HepG2 (cell line): ENCODE measurements around the gene WFDC13. TPM values are rescaled to one million over a fixed set of nuclear protein-coding genes. Genes with fewer than 3 reads are reported as not detected.
"Not testable (repeated sequence)": the region's sequence is repeated elsewhere in the genome, so short reads cannot be mapped to it uniquely, and the experiment has no call there.

ENCODE experiments used
- ATAC-seq: fragments of 200-7000 bp; cut with Tn5 transposase; 3 replicates; pipeline ENCODE4 v1.9.1; 2020; ENCODE audit warnings: mild to moderate bottlenecking, moderate library complexity
- BruUV-seq: library from RNA; stranded (reverse); fragments of 400-500 nt; replicated peaks from 2 replicates; lab custom pipeline; 2021; lab: Mats Ljungman, UMichigan
- CTCF ChIA-PET: fragments of 300-600 bp; formaldehyde crosslinking; extraction: SDS; loops from one replicate; lab custom pipeline; 2021; ENCODE audit warnings: low total read pairs, inconsistent platforms, low intra/inter-chr PET ratio; lab: Yijun Ruan, JAX
- POLR2A ChIA-PET: fragments of 350-600 bp; sonication (Branson Sonifier 250); formaldehyde crosslinking; loops from one replicate; lab custom pipeline; 2020; ENCODE audit warnings: antibody characterized with exemption, inconsistent platforms; lab: Yijun Ruan, JAX
- DNase-seq: peaks from one replicate; pipeline ENCODE4 v3.0.0-alpha.2; 2015; ENCODE audit warnings: low spot score
- FAIRE-seq: peaks from 3 replicates; lab custom pipeline; 2011; peaks lifted over from hg19 to GRCh38; lab: Jason Lieb, UNC
- H2AFZ ChIP-seq: one replicate; pipeline ENCODE4 v1.6.1; 2011; ENCODE audit warnings: low read length, inconsistent platforms
- H3K27ac ChIP-seq: fragments of 300-600 bp; 3 replicates; pipeline ENCODE4 v1.8.0; 2011; ENCODE audit warnings: mixed run types, mild to moderate bottlenecking, mixed read lengths, low read length, inconsistent platforms; ENCODE audit not compliant: insufficient read depth; ENCODE audit errors: extremely low read length
- H3K27me3 ChIP-seq, 2 experiments: fragments of 200-600 bp in 1 of 2; 2 replicates in 1 of 2; 3 replicates in 1 of 2; pipeline versions ENCODE4 v1.6.0 to v1.8.0; 2011; ENCODE audit warnings: low read length in 2 of 2, mild to moderate bottlenecking in 2 of 2, moderate library complexity in 2 of 2, inconsistent platforms in 1 of 2; ENCODE audit not compliant: insufficient read depth in 2 of 2, control insufficient read depth in 1 of 2
- H3K36me3 ChIP-seq, 2 experiments: fragments of 200-600 bp in 1 of 2; replicated peaks in 1 of 2; 2 replicates in 1 of 2; 3 replicates in 1 of 2; pipeline versions ENCODE4 v1.5.1 to v1.8.0; 2011; ENCODE audit warnings: low read length in 2 of 2, inconsistent platforms in 1 of 2; ENCODE audit not compliant: insufficient read depth in 2 of 2, control insufficient read depth in 1 of 2
- H3K4me1 ChIP-seq: 2 replicates; pipeline ENCODE4 v1.5.1; 2012; ENCODE audit warnings: low read length, inconsistent platforms; ENCODE audit not compliant: insufficient read depth
- H3K4me2 ChIP-seq: 2 replicates; pipeline ENCODE4 v1.6.0; 2011; ENCODE audit warnings: low read depth, low read length, inconsistent platforms
- H3K4me3 ChIP-seq, 3 experiments: fragments of 200-600 bp in 1 of 3; sonication (generic), shearing (Covaris generic) in 1 of 3; replicated peaks in 1 of 3; 2 replicates each; pipeline ENCODE4 v1.5.1; 2011 to 2016; ENCODE audit warnings: low read length in 3 of 3, inconsistent platforms in 2 of 3, low read depth in 2 of 3, mild to moderate bottlenecking in 2 of 3, control low read depth in 1 of 3, mixed read lengths in 1 of 3; ENCODE audit not compliant: insufficient read depth in 1 of 3
- H3K79me2 ChIP-seq: one replicate; pipeline ENCODE4 v1.6.1; 2011; ENCODE audit warnings: low read length, inconsistent platforms; ENCODE audit not compliant: insufficient read depth
- H3K9ac ChIP-seq: 2 replicates; pipeline ENCODE4 v1.6.0; 2011; ENCODE audit warnings: mild to moderate bottlenecking, low read depth, low read length, inconsistent platforms; ENCODE audit not compliant: insufficient read depth
- H3K9me3 ChIP-seq: 2 replicates; pipeline ENCODE4 v1.5.1; 2012; ENCODE audit warnings: mild to moderate bottlenecking, low read length
- H4K20me1 ChIP-seq: 2 replicates; pipeline ENCODE4 v1.6.0; 2011; ENCODE audit warnings: inconsistent platforms, mild to moderate bottlenecking, low read length, moderate library complexity; ENCODE audit not compliant: insufficient read depth
- ATAD3A ChIP-seq: sonication (generic); formaldehyde crosslinking; IDR thresholded peaks from 2 replicates; pipeline ENCODE4 v1.4.0; 2020; ENCODE audit warnings: missing genetic modification reagents
- CBX5 ChIP-seq: sonication (generic); formaldehyde crosslinking; IDR thresholded peaks from 2 replicates; pipeline ENCODE4 v1.4.0; 2020; ENCODE audit warnings: missing genetic modification reagents, borderline replicate concordance
- KLF9 ChIP-seq: IDR thresholded peaks from 2 replicates; pipeline ENCODE4 v1.6.1; 2016; ENCODE audit warnings: low read depth
- NCOA2 ChIP-seq: sonication (generic); formaldehyde crosslinking; IDR thresholded peaks from 2 replicates; pipeline ENCODE4 v1.8.0; 2022; ENCODE audit warnings: inconsistent platforms
- in situ Hi-C: cut with HindIII; loops from 2 replicates; pipeline ENCODE4 v1.10.0; 2017; ENCODE audit warnings: low pct_unique_long_range_greater_than_20kb; ENCODE audit not compliant: extremely low pct_ligation_motif_present
- intact Hi-C: fragments of 100-400 bp; cut with micrococcal nuclease; formaldehyde crosslinking; loops from one replicate; pipeline ENCODE4 v1.10.0; 2022; ENCODE audit not compliant: unreplicated experiment
- polyA plus RNA-seq, 8 experiments: library from polyadenylated mRNA; depleted of rRNA in 3 of 8; stranded (reverse) in 7 of 8; unstranded in 1 of 8; fragments of >200 nt; fragmentation: Illumina TruSeq in 4 of 8; extraction: Trizol in 4 of 8; gene quantifications; 2 replicates each; pipeline versions ENCODE4 v1.2.1 to v1.2.3, GENCODE V29; 2011 to 2016; ENCODE audit warnings: low read depth in 4 of 8, missing spikeins in 1 of 8, mixed read lengths in 1 of 8; ENCODE audit not compliant: insufficient read depth in 1 of 8
- total RNA-seq, 5 experiments: library from RNA; depleted of rRNA; stranded (reverse); fragments of >200 nt; fragmentation: Illumina TruSeq; extraction: Trizol; gene quantifications; 2 replicates each; pipeline ENCODE4 v1.2.3, GENCODE V29; 2016; ENCODE audit warnings: low read depth in 1 of 5
- TF ChIP-seq, protein P1 (sequence below): sonication (generic); formaldehyde crosslinking; IDR thresholded peaks from 2 replicates; pipeline ENCODE4 v1.5.0; 2020; ENCODE audit warnings: mild to moderate bottlenecking, missing genetic modification reagents
- TF ChIP-seq, protein P2 (sequence below): sonication (generic); formaldehyde crosslinking; IDR thresholded peaks from 2 replicates; pipeline ENCODE4 v1.5.0; 2020; ENCODE audit warnings: mild to moderate bottlenecking, missing genetic modification reagents
- TF ChIP-seq, protein P3 (sequence below): sonication (generic); formaldehyde crosslinking; IDR thresholded peaks from 2 replicates; pipeline ENCODE4 v1.4.0; 2020; ENCODE audit warnings: missing genetic modification reagents

Gene WFDC13
- total and polyA plus RNA-seq, 2 of the 13 experiments (the other 11 are each of a cell fraction or from before 2014, with no cell fraction given) = not detected

DNA sequence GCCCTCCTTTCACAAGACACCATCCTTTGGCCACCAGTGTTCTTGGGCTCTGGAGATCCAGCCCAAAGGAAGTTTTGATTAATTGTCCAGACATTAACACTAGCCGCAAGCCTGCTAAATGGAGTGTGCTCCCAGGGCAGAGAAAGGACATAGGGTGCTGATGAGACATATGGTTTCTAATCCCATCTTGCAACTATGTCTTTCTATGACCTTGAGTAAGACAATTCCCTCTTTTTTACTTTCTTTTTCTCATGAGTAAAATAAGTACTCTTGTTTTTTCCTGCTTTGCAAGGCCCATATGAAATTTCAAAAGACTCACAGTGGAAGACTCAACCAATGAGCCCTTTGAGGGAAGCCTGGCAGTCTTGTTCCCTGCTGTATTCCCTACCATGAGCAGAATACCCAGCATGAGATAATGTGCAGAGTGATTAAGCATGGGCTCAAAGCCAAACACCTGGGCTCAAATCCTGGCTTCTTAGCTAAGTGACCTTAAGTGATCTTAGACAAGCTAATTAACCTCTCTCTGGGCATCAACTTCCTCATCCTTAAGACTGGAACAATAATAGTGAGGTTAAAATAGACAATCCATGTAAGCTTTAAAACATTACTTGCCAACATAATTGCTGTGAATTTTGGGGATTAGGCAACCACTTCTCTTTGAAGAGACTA lies 3.3 kb downstream of the WFDC13 start, which contains the start of gene WFDC10B (continued):
- TF ChIP-seq, protein P1, sequence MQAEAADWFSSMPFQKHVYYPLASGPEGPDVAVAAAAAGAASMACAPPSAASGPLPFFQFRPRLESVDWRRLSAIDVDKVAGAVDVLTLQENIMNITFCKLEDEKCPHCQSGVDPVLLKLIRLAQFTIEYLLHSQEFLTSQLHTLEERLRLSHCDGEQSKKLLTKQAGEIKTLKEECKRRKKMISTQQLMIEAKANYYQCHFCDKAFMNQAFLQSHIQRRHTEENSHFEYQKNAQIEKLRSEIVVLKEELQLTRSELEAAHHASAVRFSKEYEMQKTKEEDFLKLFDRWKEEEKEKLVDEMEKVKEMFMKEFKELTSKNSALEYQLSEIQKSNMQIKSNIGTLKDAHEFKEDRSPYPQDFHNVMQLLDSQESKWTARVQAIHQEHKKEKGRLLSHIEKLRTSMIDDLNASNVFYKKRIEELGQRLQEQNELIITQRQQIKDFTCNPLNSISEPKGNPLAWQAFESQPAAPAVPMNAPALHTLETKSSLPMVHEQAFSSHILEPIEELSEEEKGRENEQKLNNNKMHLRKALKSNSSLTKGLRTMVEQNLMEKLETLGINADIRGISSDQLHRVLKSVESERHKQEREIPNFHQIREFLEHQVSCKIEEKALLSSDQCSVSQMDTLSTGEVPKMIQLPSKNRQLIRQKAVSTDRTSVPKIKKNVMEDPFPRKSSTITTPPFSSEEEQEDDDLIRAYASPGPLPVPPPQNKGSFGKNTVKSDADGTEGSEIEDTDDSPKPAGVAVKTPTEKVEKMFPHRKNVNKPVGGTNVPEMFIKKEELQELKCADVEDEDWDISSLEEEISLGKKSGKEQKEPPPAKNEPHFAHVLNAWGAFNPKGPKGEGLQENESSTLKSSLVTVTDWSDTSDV (CRISPR knock-in tag) = no peak
- TF ChIP-seq CBX5 (CRISPR knock-in tag) (no peak), NCOA2 (no peak), KLF9 (CRISPR knock-in tag) (no peak), ATAD3A (CRISPR knock-in tag) (no peak)
- TF ChIP-seq, protein P2, sequence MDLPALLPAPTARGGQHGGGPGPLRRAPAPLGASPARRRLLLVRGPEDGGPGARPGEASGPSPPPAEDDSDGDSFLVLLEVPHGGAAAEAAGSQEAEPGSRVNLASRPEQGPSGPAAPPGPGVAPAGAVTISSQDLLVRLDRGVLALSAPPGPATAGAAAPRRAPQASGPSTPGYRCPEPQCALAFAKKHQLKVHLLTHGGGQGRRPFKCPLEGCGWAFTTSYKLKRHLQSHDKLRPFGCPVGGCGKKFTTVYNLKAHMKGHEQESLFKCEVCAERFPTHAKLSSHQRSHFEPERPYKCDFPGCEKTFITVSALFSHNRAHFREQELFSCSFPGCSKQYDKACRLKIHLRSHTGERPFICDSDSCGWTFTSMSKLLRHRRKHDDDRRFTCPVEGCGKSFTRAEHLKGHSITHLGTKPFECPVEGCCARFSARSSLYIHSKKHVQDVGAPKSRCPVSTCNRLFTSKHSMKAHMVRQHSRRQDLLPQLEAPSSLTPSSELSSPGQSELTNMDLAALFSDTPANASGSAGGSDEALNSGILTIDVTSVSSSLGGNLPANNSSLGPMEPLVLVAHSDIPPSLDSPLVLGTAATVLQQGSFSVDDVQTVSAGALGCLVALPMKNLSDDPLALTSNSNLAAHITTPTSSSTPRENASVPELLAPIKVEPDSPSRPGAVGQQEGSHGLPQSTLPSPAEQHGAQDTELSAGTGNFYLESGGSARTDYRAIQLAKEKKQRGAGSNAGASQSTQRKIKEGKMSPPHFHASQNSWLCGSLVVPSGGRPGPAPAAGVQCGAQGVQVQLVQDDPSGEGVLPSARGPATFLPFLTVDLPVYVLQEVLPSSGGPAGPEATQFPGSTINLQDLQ (CRISPR knock-in tag) = no peak
- TF ChIP-seq, protein P3, sequence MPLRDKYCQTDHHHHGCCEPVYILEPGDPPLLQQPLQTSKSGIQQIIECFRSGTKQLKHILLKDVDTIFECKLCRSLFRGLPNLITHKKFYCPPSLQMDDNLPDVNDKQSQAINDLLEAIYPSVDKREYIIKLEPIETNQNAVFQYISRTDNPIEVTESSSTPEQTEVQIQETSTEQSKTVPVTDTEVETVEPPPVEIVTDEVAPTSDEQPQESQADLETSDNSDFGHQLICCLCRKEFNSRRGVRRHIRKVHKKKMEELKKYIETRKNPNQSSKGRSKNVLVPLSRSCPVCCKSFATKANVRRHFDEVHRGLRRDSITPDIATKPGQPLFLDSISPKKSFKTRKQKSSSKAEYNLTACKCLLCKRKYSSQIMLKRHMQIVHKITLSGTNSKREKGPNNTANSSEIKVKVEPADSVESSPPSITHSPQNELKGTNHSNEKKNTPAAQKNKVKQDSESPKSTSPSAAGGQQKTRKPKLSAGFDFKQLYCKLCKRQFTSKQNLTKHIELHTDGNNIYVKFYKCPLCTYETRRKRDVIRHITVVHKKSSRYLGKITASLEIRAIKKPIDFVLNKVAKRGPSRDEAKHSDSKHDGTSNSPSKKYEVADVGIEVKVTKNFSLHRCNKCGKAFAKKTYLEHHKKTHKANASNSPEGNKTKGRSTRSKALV (CRISPR knock-in tag) = no peak

DNA sequence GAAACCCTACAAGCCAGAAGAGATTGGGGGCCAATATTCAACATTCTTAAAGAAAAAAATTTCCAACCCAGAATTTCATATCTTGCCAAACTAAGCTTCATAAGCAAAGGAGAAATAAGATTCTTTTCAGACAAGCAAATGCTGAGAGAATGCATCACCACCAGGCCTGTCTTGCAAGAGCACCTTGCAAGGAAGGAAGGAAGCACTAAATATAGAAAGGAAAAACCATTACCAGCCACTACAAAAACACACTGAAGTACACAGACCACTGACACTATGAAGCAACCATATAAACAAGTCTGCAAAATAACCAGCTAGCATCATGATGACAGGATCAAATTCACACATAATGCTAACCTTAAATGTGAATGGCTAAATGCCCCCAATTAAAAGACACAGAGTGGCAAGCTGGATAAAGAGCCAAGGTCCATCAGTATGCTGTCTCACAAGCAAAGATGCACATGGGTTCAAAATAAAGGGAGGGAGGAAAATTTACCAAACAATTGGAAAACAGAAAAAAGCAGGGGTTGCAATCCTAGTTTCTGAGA lies 14.4 kb downstream of the WFDC13 start:
- H3K79me2 ChIP-seq, ATAC-seq, H3K4me3 ChIP-seq, H3K9ac ChIP-seq, H3K36me3 ChIP-seq, intact Hi-C loops, H3K4me2 ChIP-seq, BruUV-seq, in situ Hi-C loops, H4K20me1 ChIP-seq, POLR2A ChIA-PET, FAIRE-seq, H3K4me1 ChIP-seq, H3K27me3 ChIP-seq, H2AFZ ChIP-seq, H3K27ac ChIP-seq, DNase-seq, CTCF ChIA-PET, H3K9me3 ChIP-seq: not testable (repeated sequence)
